BJ (cell line): ENCODE results near the gene TMEM229B. TPM values are rescaled to one million over a fixed set of nuclear protein-coding genes. Genes with fewer than 3 reads are reported as not detected.

Experiments
- CTCF ChIA-PET: fragments of 350-600 bp; formaldehyde crosslinking; extraction: SDS; loops from one replicate; lab custom pipeline; 2021; ENCODE audit warnings: antibody characterized with exemption, inconsistent platforms; lab: Yijun Ruan, JAX
- POLR2A ChIA-PET: fragments of 300-600 bp; sonication (Branson Sonifier 250); formaldehyde crosslinking; extraction: SDS; loops from one replicate; lab custom pipeline; 2021; ENCODE audit warnings: antibody characterized with exemption; lab: Charles Lee
- DNase-seq: peaks from one replicate; pipeline ENCODE4 v3.0.0-alpha.2; 2011; ENCODE audit warnings: low read depth
- H3K27me3 ChIP-seq: 2 replicates; pipeline ENCODE4 v1.6.0; 2011; ENCODE audit warnings: low read length; ENCODE audit not compliant: control insufficient read depth, insufficient read depth
- H3K36me3 ChIP-seq: 2 replicates; pipeline ENCODE4 v1.5.1; 2011; ENCODE audit warnings: low read length; ENCODE audit not compliant: control insufficient read depth, insufficient read depth
- H3K4me3 ChIP-seq: 2 replicates; pipeline ENCODE4 v1.5.1; 2011; ENCODE audit warnings: low read depth, mild to moderate bottlenecking, control low read depth, low read length
- CTCF ChIP-seq: IDR thresholded peaks from 2 replicates; pipeline ENCODE4 v1.5.1; 2011; ENCODE audit warnings: low read depth, mild to moderate bottlenecking, control low read depth, inconsistent platforms, low read length, moderate library complexity; ENCODE audit not compliant: insufficient read depth
- polyA plus RNA-seq: library from polyadenylated mRNA; depleted of rRNA; stranded (reverse); fragments of >200 nt; gene quantifications from 2 replicates; pipeline ENCODE4 v1.2.3, GENCODE V29; 2011

Gene TMEM229B
- polyA plus RNA-seq, 1 experiment = 0.25 TPM

- TF ChIP-seq CTCF = no peak
- Histone ChIP-seq H3K4me3 (peak within 1 kb of the TSS; percentile 47), H3K27me3 (peaks cover 2% of the 10 kb centered on the region; the same call in 1 of the 2 replicates), H3K36me3 (no peaks in the 10 kb centered on the region)
- no peak for DNase-seq
- ChIA-PET POLR2A (no interaction called here), CTCF (interaction anchor here (1.1 to 3.6 kb wide), 5 partner anchors 8 to 172 kb away, joined by 4 to 17 read pairs (median 6); no protein-coding TSS in a partner anchor)
Measured at GRCh38 chr14:67532998-67533753, 44.7 kb upstream of the TMEM229B start, which contains the start of gene PLEKHH1. PLEKHH1 (plus strand) TSS chr14:67533290; CDS start chr14:67541868, 8,578 bp downstream.

- Histone ChIP-seq H3K4me3 (peak overlapping the region; percentile 47), H3K27me3 (peaks cover 3% of the 10 kb centered on the region), H3K36me3 (no peaks in the 10 kb centered on the region)
- ChIA-PET CTCF (interaction anchor here (1.1 to 3.6 kb wide), 5 partner anchors 9 to 172 kb away, joined by 4 to 17 read pairs (median 6); no protein-coding TSS in a partner anchor), POLR2A (no interaction called here)
- TF ChIP-seq CTCF = 0 out of 2 replicates have a peak, but pooled peaks have one; percentile 4
- DNase-seq = no peak
Measured at GRCh38 chr14:67532606-67532997, 44.1 kb upstream of the TMEM229B start.

GRCh38 chr14:67529947-67530935 is 41.7 kb upstream of the TMEM229B start:
- ChIA-PET POLR2A (interaction anchor here (0.5 kb wide), 1 partner anchor 1402 kb away, joined by 3 read pairs; no protein-coding TSS in a partner anchor), CTCF (interaction anchor here (2.6 to 7.8 kb wide), 2 partner anchors 38 to 174 kb away, joined by 11 to 96 read pairs; no protein-coding TSS in a partner anchor)
- Histone ChIP-seq H3K27me3 (peaks cover 6% of the 10 kb centered on the region), H3K36me3 (no peaks in the 10 kb centered on the region), H3K4me3 (no peak overlapping the region)
- DNase-seq = no peak
- no peak for TF ChIP-seq CTCF

GRCh38 chr14:67528276-67528675 is 39.8 kb upstream of the TMEM229B start:
- DNase-seq = no peak
- no peak for TF ChIP-seq CTCF
- Histone ChIP-seq H3K27me3 (peaks cover 13% of the 10 kb centered on the region), H3K36me3 (no peaks in the 10 kb centered on the region), H3K4me3 (no peak overlapping the region)
- ChIA-PET POLR2A (no interaction called here), CTCF (interaction anchor here (1.2 to 7.8 kb wide), 8 partner anchors 9 to 176 kb away, joined by 3 to 96 read pairs (median 10); no protein-coding TSS in a partner anchor)
